Fibroblast of the conjunctiva (primary cell): ENCODE results near the gene ANKMY2.
"Not testable (repeated sequence)": the region's sequence is repeated elsewhere in the genome, so short reads cannot be mapped to it uniquely, and the experiment has no call there.

ENCODE experiments used
- DNase-seq: peaks from one replicate; pipeline ENCODE4 v3.0.0-alpha.2; 2010; ENCODE audit warnings: low read depth

The ANKMY2 gene

DNA sequence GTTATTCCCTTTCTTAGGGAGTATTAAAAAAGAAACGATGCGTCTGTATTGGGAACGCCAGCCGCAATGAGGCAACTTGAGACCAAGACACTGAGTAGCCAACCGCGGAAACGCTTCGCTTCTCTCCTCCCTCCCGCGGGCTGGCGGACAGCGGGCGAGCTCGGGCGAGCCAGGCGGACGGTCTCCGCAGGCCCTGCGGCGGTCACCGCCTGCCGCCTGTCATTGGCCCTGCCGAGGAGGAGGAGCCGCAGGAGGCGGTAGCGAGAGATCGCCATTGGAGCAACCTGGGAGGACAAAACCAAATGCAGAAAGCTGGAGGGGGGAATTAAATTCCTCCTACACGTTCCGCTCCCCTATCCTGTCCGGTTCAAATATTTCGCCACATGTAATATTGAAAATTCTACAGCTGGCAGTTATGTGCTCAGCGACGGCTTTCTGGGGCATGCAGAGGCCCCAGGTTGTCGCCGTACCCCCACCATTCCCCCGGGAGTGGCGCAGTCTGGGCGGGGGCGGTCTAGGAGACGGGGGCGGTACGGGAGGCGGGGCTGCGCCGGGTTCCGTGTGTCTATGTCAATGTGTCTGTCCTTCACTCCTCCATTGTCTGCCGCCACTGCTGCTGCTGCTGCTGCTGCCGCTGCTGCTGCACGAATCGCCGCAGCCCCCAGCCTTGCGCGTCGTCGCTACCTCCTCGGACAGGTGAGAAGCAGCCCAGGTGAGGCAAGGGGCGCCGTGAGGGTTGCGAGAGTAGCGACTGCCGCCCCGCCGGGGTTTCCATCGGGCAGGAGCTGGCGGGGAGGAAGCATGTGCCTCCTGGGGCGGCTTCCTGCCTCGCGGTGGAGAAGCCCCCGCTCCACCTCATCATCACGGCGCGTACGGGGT, at the start of gene ANKMY2, which contains the start of gene BZW2:
ANKMY2 (minus strand) TSS at position 162 of the 879 bp plus-strand sequence. CDS start 181 bp downstream, outside the sequence.
BZW2 (plus strand) TSS at position 589 of the 879 bp plus-strand sequence. CDS start 19,263 bp downstream, outside the sequence.
- peak; percentile 93 for DNase-seq

DNA sequence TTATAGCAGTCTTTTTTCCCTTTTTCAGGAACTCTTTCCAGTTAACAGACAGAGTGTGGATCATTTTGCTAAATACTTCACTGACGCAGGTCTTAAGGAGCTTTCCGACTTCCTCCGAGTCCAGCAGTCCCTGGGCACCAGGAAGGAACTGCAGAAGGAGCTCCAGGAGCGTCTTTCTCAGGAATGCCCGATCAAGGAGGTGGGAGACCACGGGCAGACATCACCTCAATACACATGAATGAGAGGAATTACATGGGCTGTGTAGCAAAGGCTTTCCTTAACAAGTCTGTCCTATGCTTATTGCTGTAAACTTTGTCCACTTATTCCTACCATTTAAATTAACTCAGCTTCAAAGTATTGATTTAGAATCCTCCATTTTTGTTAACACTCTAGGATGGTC, 49.3 kb upstream of the ANKMY2 start:
- DNase-seq, result no peak

DNA sequence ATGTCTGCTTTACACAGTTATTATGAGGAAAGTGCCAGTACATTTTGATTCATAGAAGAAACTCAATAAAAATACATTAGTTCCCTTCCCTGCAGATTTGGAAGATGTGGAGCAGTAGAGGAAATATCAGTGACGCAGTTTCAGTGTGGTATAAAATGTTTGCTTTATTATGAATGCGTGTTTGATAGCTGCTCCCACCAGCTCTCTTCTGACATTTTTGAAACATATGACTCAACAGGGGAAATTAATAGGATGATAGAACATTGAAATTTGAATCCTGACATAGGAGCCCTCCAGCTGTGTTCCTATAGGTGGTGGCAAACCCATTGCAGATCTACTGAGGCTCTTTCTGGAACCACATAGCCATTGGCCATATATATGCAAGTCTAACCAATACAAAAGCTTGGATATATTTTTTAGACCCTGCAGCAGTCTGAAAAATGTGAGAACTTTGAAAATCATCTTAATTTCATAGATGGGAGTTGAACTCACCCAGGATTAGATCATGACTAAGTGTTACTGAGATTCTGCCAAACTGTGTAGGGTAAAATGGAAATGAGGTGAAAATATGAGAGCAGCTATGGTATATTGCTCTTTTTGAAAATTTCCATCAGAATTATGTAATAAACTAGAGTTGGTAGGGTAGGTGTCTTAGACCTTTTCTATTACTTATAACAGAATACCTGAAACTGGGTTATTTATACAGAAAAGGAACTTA, 48.2 kb upstream of the ANKMY2 start:
- no peak for DNase-seq

DNA sequence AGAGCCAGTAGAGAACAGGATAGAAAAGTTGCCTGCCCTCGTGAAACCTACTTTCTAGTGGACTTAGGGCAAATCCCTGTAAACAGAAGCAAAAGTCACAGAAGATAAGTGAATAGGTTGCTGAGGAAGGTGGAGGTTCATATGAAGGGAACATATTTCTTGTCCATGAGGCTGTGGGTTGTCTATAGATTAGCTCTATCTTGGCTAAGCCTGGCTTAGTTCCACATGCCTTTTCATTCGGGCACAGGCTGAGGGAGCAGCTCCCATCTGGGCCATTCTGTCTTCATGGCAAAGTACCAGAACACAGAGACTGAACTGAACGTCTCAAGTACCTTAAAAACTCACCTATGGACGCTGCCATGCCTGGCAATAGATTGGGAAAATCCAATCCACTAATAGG, 45.7 kb upstream of the ANKMY2 start:
- no peak for DNase-seq

DNA sequence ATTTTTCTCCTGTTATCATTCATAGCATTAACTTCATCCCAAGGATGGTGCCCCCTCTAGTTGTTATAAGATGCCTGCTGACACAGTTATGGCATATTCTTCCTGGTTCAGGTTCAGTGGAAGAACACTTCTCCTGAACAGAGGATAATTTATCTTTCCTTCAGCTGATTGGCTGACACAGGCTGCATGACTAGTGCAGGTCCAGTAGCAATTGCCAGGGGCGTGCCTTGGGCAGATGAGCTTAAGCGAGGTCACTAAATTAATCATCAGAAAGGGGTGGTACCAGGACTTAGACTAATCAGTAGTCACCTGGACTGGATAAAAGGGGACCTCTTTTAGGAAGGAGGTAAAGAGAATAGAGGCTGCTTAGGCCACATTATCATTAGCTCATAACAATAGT, 42.7 kb upstream of the ANKMY2 start:
- no peak for DNase-seq

DNA sequence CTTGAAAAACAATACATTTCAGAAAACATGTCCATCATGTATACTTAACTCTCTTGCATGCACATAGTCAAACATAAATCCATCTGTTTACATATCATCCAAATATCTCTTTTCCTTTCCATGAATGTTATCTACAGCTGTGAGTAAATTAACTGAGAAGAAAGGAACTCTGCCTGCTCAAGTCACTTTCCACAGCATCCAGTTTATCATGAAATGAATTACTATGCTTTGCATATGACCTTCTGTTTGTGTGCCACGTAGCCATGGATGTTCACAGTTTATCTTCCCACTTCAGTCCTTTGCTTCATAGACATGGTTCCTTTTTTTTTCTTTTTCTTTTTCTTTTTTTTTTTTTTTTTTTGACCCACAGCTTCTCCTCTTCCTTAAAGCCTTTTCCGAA, 40.0 kb upstream of the ANKMY2 start:
- no peak for DNase-seq

DNA sequence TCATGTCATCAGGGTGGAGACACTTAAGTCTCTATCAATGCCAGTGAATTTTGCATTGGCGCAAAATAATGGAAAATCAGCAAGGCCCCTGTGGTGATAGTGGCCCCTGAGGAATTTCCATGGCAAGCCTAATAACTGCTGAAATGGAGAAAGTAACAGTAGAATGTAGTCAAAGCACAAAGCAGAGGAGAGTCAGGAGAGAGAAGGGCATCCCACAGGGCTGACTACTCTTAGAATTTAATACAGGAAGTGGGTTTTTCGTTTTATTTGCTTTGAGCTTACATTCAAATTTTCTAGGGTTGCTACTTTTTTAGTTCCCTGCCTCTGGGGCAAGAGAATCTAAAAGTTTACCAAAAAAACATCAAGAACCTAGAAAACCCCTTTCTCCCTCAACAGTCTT, 39.4 kb upstream of the ANKMY2 start:
- no peak for DNase-seq

DNA sequence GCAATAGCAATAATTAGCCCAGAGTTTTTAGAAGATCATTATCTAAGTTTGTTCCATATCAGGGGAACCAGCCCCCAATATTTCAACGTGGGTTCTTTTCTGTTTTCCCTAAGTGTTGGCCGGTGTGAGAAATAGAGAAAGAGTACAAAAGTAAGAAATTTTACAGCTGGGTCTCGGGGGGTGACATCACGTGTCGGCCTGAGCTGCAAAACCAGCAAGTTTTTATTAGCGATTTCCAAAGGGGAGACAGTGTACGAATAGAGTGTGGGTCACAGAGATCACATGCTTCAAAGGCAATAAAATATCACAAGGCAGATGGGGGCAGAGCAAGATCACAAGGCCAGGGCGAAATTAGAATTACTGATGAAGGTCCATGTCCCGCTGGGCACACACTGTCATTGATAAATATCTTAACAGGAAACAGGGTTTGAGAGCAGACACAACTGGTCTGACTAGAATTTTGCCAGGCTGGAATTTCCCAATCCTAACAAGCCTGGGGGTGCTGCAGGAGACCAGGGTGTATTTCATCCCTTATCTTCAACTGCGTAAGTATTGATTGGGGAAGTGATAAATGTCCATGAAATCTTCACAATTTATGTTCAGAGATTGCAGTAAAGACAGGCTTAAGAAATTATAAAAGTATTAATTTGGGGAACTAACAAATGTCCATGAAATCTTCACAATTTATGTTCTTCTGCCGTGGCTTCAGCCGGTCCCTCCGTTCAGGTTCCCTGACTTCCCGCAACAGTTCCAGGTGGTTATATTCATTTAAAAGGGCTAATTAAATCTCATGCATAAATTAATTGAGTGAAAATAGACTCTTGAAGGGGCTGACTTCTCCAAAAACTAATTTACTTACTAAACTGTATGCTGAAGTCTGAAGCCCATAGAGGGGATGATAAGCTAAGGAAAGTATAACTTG, 33.4 kb upstream of the ANKMY2 start:
- not testable (repeated sequence) for DNase-seq

DNA sequence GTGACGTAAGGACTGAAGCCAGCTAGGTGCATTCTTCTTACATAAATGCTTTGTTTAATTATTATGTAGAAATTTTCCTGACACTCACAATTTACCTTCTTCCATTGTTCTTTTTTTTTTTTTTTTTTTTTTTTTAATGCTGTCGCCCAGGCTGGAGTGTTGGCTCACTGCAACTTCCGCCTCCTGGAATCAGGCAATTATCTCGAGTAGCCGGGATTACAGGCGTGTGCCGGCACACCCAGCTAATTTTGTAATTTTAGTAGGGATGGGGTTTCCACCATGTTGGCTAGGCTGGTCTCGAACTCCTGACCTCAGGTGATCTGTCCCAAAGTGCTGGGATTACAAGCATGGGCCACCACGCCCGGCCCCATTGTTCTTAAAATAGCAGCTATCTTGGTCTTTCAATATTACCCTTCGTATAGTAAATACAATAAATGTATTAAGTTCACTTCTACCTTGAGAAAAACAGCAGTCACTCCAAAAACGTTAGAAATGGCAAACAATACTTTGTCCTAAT, 32.5 kb upstream of the ANKMY2 start:
- no peak for DNase-seq

DNA sequence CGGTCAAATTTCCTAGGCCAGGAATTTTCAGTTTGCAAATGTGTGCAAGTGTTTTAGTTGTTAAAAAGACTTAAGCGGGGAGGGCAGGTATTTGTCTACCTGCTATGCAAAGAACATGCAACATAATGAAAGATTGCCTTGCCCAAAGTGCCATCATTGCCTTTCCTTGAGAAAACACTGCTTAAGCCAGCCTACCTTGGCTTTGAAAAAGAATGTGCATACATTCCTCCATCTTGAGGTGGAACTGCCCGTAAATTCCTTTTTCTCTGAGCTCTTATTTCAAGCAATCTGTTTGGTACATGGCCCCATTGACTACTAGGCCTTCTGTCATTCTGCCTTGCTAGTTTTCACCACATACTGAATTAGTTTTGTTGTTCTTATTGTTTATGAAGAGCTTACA, 29.7 kb upstream of the ANKMY2 start:
- DNase-seq, result no peak

DNA sequence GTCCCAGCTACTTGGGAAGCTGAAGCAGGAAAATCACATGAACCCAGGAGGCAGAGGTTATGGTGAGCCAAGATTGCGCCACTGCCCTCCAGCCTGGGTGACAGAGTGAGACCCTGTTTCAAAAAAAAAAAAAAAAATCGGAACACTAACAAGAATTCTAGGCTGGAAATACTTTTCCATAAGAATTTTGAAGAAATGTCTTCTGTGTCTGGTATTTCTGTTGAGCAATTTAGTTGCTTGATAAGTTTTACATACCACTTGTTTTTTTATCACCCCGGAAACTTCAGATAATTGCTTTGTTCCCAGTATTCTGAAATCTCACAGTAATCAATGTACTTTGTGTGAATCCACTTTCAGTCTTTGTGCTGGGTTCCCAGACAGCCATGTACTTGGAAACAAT, 26.3 kb upstream of the ANKMY2 start:
- DNase-seq, result no peak

DNA sequence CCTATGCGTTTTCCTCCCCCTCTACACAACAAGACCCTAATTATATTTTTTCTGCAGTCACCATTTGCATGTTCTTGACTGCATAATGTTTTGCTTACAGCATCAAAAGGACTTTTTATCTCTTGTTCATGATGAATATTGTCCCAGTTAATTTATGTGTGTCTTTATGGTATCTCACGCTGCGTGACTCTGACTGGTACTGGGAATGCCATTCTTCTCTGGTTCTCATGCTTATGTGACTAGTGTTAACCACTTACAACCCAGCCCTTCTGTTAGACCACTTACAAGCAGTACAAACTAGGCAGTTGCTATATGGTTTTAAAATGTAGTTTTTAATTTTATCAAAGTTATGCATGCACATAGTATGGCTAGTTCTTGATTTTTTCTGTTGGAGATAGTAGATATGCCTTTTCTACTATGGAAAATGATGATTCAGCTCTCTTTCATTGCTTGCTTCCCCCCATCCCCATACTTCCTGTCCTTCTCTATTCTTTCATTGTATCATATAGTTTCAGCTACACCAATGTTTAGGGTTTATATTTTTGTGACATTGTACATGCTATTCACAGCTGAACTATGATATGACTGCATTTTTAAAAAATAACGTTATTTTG, 25.3 kb upstream of the ANKMY2 start:
- DNase-seq, result no peak

DNA sequence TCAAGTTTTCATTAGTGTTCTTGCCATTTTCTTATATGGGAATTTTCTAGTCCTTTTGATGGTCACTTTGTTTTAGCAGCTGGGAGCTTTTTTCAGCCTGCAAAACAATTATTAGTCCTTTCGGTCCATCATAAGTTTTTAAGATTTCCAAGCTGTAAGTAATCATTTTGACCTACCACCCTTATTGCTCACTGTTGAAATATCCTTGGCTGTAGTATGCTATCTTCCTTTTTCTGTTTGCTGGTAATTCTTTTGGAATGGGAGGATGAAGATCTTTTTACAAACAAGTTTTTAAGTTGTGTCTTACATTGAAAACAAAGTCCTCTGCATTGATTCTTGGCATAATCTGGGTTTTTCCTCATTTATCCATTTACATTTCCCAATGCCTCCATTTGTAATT, 24.5 kb upstream of the ANKMY2 start:
- peak; percentile 35 for DNase-seq

DNA sequence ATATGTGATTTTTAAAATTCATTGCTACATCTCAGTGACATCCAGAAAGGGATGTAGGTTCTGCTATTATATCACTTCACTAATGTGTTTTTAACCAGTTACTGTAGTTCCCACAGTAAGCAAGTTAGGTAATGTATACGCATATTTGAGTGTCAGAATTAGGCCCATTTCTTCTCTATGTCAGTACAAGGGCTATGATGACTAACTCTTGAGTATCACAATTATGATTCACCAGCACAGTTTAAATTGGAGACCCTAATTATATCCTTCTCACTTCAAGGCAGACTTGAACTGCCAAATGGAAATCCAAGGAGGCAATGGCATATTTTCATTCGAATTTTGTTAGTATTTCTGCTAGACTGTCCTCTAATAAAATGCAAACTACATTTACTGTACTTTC, 24.0 kb upstream of the ANKMY2 start:
- no peak for DNase-seq

DNA sequence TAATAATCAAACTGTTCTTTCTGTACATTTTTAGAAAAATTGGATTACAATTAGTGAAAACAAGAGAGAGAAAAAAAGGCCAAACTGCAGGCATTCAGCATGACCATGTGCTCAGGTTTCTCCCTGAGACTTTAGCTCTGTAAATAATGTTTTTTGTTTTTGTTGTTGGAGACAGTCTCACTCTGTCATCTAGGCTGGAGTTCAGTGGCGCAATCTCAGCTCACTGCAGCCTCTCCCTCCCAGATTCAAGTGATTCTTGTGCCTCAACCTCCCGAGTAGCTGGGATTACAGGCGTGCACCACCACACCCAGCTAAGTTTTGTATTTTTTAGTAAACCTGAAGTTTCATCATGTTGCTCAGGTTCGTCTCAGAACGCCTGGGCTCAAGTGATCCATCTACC, 23.4 kb upstream of the ANKMY2 start:
- DNase-seq, result no peak

DNA sequence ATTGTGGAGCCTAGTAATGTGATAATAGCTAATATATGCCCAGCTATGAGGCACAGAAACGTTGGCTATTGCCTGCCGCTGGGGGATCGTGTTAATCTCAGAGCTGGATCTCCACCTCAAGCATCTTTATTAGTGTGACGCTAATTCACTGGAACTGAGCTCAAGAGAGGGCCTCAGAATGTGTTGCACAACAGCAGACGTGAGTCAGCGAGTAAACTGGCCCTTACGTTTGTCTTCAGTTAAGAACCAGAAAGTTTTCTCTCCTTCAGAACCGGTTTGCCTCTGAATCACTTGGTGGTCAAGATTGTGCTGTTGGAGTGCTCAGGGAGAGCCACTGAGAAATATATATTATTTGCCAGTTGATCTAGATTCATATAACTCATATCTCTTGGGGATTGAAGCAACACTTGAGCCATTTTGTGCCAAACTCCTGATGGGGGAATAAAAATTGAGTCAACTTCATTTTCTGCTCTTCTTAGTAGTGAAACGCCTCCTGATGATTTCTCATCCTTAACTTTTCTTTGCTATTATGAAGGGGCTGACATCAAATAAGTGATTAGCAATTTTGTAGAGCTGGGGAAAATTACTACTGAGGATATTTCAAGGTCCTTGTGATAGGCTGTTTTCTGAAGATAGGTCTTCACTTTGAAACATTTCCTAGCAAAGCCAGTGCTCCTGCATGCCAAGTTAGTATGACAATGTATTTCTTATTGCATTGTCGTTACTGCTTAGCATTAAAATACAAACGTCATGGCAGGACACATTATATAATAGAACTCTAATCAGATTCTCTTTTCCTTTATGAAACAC, 22.7 kb upstream of the ANKMY2 start:
- DNase-seq, result peak; percentile 98

DNA sequence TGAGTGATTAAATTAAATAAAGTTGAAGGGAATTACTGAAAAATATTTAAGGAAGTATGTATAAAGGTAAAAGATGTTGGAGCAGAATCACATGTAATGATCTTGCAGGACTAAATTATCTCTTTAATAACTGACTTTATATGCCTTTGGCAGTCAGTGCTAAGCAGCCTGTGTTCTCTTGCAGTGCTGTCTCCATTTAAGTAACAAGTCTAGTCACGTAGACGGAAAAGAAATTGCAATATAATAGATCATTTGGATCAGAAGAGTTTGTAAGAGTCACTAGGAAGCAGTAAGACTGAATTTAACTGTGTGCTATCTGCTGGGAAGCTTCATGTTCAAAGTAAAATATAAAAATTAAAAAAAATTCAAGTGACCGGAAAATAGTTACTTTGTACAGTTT, 21.8 kb upstream of the ANKMY2 start:
- no peak for DNase-seq

DNA sequence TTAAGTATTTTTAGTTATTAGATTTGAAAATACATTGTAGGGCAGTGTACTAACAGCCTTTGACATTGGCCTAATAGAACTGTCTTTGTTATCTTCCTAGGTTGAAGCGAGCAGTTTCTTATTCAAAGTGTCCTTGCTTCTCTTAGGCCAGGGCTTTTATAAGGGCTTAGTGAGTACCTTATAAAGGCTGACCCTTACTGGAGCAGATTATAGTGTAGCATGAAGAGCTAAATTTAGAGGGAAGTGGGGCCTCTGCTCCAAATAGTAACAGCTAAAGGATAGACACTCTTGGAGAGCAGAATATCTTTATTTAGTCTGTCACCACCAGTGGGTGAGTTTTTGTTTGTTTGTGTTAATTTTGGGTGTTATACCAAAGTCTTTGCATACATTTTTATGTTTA, 16.4 kb upstream of the ANKMY2 start:
- DNase-seq, result no peak

DNA sequence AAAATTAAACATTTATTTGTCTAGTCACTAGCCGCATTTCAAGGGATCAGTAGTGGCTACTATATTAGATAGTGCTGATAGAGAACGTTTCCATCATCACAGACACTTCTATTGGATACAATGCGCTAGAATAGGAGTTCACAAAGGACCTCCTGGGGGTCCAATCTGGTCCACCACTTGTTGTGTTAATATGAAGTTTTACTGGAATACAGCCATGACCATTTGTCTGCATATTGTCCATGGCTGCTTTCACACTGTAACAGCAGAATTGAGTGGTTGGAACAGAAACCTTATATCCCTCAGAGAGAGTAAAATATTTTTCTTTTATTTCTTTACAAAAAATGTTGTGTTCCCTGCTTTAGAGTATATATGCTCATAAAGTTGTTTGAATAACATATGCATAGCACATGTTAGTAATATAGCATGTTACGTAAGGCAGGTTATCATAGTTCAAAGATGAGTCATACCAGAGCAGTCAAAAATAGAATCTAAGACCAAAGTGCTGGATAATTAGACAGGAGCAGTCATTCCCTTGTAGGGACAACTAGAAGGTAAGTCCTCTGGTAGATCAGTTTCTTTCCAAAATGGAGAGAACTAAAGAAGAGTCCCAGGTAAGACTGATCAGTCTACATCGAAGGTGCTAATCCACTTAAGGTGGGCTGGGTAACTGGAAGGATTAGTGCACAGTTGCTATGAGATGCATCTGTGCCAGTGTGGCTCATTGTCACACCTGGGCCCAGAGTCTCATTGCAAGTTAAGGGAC, 15.3 kb upstream of the ANKMY2 start:
- DNase-seq, result no peak
